DND-41 (cell line): ENCODE measurements around the gene TFIP11.
A peak's percentile ranks its signal among the peaks of the same experiment; 100 is the strongest.

Source experiments
- ATAC-seq: fragments of 200-7000 bp; cut with Tn5 transposase; 3 replicates; pipeline ENCODE4 v1.9.1; 2021; ENCODE audit warnings: low read depth; ENCODE audit not compliant: insufficient read depth
- DNase-seq: peaks from one replicate; pipeline ENCODE4 v3.0.0-alpha.2; 2020
- H2AFZ ChIP-seq: 2 replicates; pipeline ENCODE4 v1.6.0; 2012; ENCODE audit warnings: low read depth, low read length
- H3K27ac ChIP-seq: 2 replicates; pipeline ENCODE4 v1.5.1; 2012; ENCODE audit warnings: low read length, inconsistent platforms
- H3K27me3 ChIP-seq: fragments of 200-600 bp; sonication (generic); 2 replicates; pipeline ENCODE4 v1.6.0; 2012; ENCODE audit warnings: low read length, mild to moderate bottlenecking, inconsistent platforms; ENCODE audit not compliant: insufficient read depth, poor library complexity
- H3K36me3 ChIP-seq: 2 replicates; pipeline ENCODE4 v1.5.1; 2012; ENCODE audit warnings: low read length, inconsistent platforms; ENCODE audit not compliant: insufficient read depth
- H3K4me1 ChIP-seq: 2 replicates; pipeline ENCODE4 v1.5.1; 2012; ENCODE audit warnings: mild to moderate bottlenecking, low read length; ENCODE audit not compliant: insufficient read depth
- H3K4me2 ChIP-seq: 2 replicates; pipeline ENCODE4 v1.6.0; 2012; ENCODE audit warnings: mild to moderate bottlenecking, moderate library complexity, low read length, inconsistent platforms; ENCODE audit not compliant: insufficient read depth
- H3K4me3 ChIP-seq, 2 experiments: fragments of 200-600 bp in 1 of 2; shearing (Covaris generic) in 1 of 2; 2 replicates each; pipeline ENCODE4 v1.5.1; 2012 to 2016; ENCODE audit warnings: inconsistent platforms in 2 of 2, low read length in 2 of 2, mild to moderate bottlenecking in 2 of 2, low read depth in 1 of 2, moderate library complexity in 1 of 2
- H3K79me2 ChIP-seq: 2 replicates; pipeline ENCODE4 v1.6.0; 2012; ENCODE audit warnings: low read length, inconsistent platforms; ENCODE audit not compliant: insufficient read depth
- H3K9ac ChIP-seq: 2 replicates; pipeline ENCODE4 v1.6.0; 2012; ENCODE audit warnings: low read depth, mild to moderate bottlenecking, inconsistent platforms, low read length, moderate library complexity
- H3K9me3 ChIP-seq: 2 replicates; pipeline ENCODE4 v1.5.1; 2012; ENCODE audit warnings: low read length, moderate library complexity, mild to moderate bottlenecking, inconsistent platforms; ENCODE audit not compliant: insufficient read depth, severe bottlenecking
- H4K20me1 ChIP-seq: 2 replicates; pipeline ENCODE4 v1.6.0; 2012; ENCODE audit warnings: low read length; ENCODE audit not compliant: insufficient read depth
- CTCF ChIP-seq: IDR thresholded peaks from 2 replicates; pipeline ENCODE4 v1.5.1; 2012; ENCODE audit warnings: borderline replicate concordance, low read length, moderate library complexity, mild to moderate bottlenecking; ENCODE audit not compliant: poor library complexity, severe bottlenecking; ENCODE audit errors: extremely low read depth
- EZH2 ChIP-seq: IDR thresholded peaks from 3 replicates; pipeline ENCODE4 v1.6.1; 2012; ENCODE audit warnings: borderline replicate concordance, low read depth, mild to moderate bottlenecking, moderate library complexity, low read length, inconsistent platforms; ENCODE audit not compliant: severe bottlenecking

The TFIP11 gene

DNA sequence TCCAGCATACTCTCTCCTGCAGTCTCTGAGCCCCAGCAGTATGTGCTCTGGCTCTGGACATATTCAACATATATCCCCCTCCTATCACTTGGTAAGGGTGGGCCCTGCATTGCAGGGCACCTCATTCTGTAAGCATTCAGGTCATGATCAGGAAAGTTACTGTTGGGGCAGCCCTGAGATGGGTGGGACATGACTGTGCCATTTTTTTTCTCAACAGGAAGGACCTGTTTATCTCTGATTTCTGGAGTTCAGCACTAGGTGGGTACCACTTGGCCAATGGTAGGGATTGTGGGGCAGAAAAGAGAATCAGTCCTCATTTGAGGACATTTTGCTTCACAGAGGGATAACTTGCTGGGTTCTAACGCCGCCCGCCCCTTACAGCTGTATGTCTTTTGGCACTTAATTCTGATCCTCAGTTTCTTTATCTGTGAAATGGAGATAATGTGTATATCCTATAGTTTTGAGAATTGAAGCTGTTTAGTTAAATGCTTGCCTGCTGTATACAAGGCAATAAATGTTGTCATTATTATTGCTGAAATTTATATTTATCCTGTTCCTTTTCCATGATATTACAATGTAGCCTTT, 26.4 kb downstream of the TFIP11 start:
- Histone ChIP-seq H2AFZ (no peak overlapping the region), H3K4me3 (peak overlapping the region in 1 of 2 experiments; percentile 18; a peak in 1 of 4 replicates), H4K20me1 (no peaks in the 10 kb centered on the region), H3K4me1 (peaks cover 79% of the 10 kb centered on the region), H3K9ac (peak overlapping the region; percentile 9; the same call in 1 of the 2 replicates), H3K79me2 (peaks cover 56% of the 10 kb centered on the region), H3K27me3 (no peaks in the 10 kb centered on the region), H3K27ac (peak overlapping the region; percentile 32), H3K4me2 (peak overlapping the region; percentile 90), H3K36me3 (peaks cover 51% of the 10 kb centered on the region), H3K9me3 (no peaks in the 10 kb centered on the region)
- DNase-seq (no peak), ATAC-seq (no peak)
- TF ChIP-seq CTCF (no peak), EZH2 (no peak)

DNA sequence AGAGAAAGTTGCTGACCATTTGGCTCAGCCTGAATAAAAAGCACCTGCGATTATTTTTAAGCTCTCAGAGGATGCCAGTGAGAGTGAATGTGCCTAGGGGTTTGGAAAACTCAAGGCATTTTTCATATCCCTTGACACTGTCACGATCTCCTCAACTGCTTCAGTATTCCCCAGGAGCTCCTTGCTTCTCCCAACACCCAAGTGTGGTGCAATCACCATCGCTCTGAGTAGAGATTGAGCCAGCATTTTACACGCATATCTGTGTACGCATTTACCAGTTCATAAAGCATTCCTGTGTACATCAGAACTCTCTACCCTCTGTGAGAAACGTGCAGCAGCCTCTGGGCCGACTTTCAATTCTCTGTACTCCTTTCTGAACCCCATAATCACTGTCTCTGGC, 27.3 kb downstream of the TFIP11 start:
- Histone ChIP-seq H3K4me1 (peaks cover 88% of the 10 kb centered on the region), H3K4me3 (peak overlapping the region; percentile 46 to 91; a peak in 3 of 4 replicates), H3K27me3 (no peaks in the 10 kb centered on the region), H3K9me3 (no peaks in the 10 kb centered on the region), H4K20me1 (no peaks in the 10 kb centered on the region), H3K36me3 (peaks cover 48% of the 10 kb centered on the region), H3K79me2 (peaks cover 65% of the 10 kb centered on the region), H3K4me2 (peak overlapping the region; percentile 90), H3K9ac (peak overlapping the region; percentile 80), H2AFZ (no peak overlapping the region), H3K27ac (peak overlapping the region; percentile 30)
- TF ChIP-seq CTCF (no peak), EZH2 (no peak)
- DNase-seq (no peak), ATAC-seq (no peak)

DNA sequence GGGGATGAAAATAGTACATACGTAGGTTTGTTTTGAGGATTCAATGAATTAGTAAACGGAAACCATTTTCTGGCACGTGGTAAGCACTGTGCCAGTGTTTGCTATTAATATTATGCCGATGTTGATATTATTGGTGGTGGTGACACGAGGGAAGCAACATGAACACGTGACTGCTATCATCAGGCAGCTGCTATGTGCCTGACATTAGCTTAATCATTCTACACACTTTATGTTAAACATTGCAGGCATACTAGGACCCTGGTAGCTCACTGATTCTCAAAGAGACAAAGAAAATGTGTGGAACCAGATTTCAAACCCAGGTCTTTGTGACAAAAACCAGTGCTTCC, 27.9 kb downstream of the TFIP11 start:
- Histone ChIP-seq H2AFZ (peak overlapping the region; percentile 83), H3K4me3 (peak overlapping the region; percentile 46 to 91), H3K9me3 (no peaks in the 10 kb centered on the region), H3K36me3 (peaks cover 41% of the 10 kb centered on the region), H3K27me3 (no peaks in the 10 kb centered on the region), H3K27ac (peak overlapping the region; percentile 85), H3K79me2 (peaks cover 71% of the 10 kb centered on the region), H4K20me1 (no peaks in the 10 kb centered on the region), H3K4me1 (peaks cover 91% of the 10 kb centered on the region), H3K4me2 (peak overlapping the region; percentile 90), H3K9ac (peak overlapping the region; percentile 80)
- DNase-seq (no peak), ATAC-seq (no peak)
- TF ChIP-seq EZH2 (no peak), CTCF (no peak)
